HepG2 (cell line): Measurements from ENCODE around the gene BMPR2. TPM values are rescaled to one million over a fixed set of nuclear protein-coding genes. Genes with fewer than 3 reads are reported as not detected.

ENCODE experiments used
- BRCA1 ChIP-seq: sonication (generic); formaldehyde crosslinking; IDR thresholded peaks from 2 replicates; pipeline ENCODE4 v1.4.0; 2020; ENCODE audit warnings: missing genetic modification reagents
- ETV6 ChIP-seq: sonication (generic); formaldehyde crosslinking; conservative IDR thresholded peaks from 2 replicates; pipeline ENCODE4 v1.4.0; 2020; ENCODE audit warnings: missing genetic modification reagents
- FOXC1 ChIP-seq: sonication (generic); formaldehyde crosslinking; IDR thresholded peaks from 2 replicates; pipeline ENCODE4 v1.8.0; 2022; ENCODE audit warnings: mild to moderate bottlenecking, missing genetic modification reagents, borderline replicate concordance
- ISX ChIP-seq: sonication (generic); formaldehyde crosslinking; conservative IDR thresholded peaks from 2 replicates; pipeline ENCODE4 v1.5.0; 2020; ENCODE audit warnings: missing genetic modification reagents
- NR2F1 ChIP-seq, 2 experiments: fragments of 450-650 bp in 1 of 2; formaldehyde crosslinking in 1 of 2; IDR thresholded peaks; 2 replicates each; pipeline versions ENCODE4 v1.5.0 to v1.6.1; 2016 to 2020; ENCODE audit warnings: mild to moderate bottlenecking in 1 of 2, missing compliant biosample characterization in 1 of 2, missing genetic modification reagents in 1 of 2, moderate library complexity in 1 of 2
- PCBP1 ChIP-seq: fragments of 200-400 bp; formaldehyde crosslinking; IDR thresholded peaks from 2 replicates; pipeline ENCODE4 v1.6.1; 2017; ENCODE audit warnings: mild to moderate bottlenecking, low read depth, low read length, borderline replicate concordance
- PLRG1 ChIP-seq: fragments of 450-650 bp; conservative IDR thresholded peaks from 2 replicates; pipeline ENCODE4 v1.6.1; 2016
- RAD21 ChIP-seq: fragments of 450-650 bp; formaldehyde crosslinking; IDR thresholded peaks from 2 replicates; pipeline ENCODE4 v1.5.0; 2020; ENCODE audit warnings: mild to moderate bottlenecking
- RARG ChIP-seq: sonication (generic); formaldehyde crosslinking; IDR thresholded peaks from 2 replicates; pipeline ENCODE4 v1.4.0; 2020; ENCODE audit warnings: low read depth, mild to moderate bottlenecking, missing genetic modification reagents
- SNAPC2 ChIP-seq: sonication (generic); formaldehyde crosslinking; IDR thresholded peaks from 2 replicates; pipeline ENCODE4 v1.8.1; 2022; ENCODE audit warnings: mild to moderate bottlenecking, missing genetic modification reagents
- WIZ ChIP-seq: sonication (generic); formaldehyde crosslinking; IDR thresholded peaks from 2 replicates; pipeline ENCODE4 v1.5.1; 2020; ENCODE audit warnings: mild to moderate bottlenecking, missing genetic modification reagents
- ZNF569 ChIP-seq: sonication (generic); formaldehyde crosslinking; IDR thresholded peaks from 2 replicates; pipeline ENCODE4 v1.5.0; 2020; ENCODE audit warnings: mild to moderate bottlenecking, missing genetic modification reagents, moderate library complexity, borderline replicate concordance
- ZNF776 ChIP-seq: sonication (generic); formaldehyde crosslinking; IDR thresholded peaks from 2 replicates; pipeline ENCODE4 v1.4.0; 2020; ENCODE audit warnings: mild to moderate bottlenecking, missing genetic modification reagents
- polyA plus RNA-seq, 8 experiments: library from polyadenylated mRNA; depleted of rRNA in 3 of 8; stranded (reverse) in 7 of 8; unstranded in 1 of 8; fragments of >200 nt; fragmentation: Illumina TruSeq in 4 of 8; extraction: Trizol in 4 of 8; gene quantifications; 2 replicates each; pipeline versions ENCODE4 v1.2.1 to v1.2.3, GENCODE V29; 2011 to 2016; ENCODE audit warnings: low read depth in 4 of 8, missing spikeins in 1 of 8, mixed read lengths in 1 of 8; ENCODE audit not compliant: insufficient read depth in 1 of 8
- total RNA-seq, 5 experiments: library from RNA; depleted of rRNA; stranded (reverse); fragments of >200 nt; fragmentation: Illumina TruSeq; extraction: Trizol; gene quantifications; 2 replicates each; pipeline ENCODE4 v1.2.3, GENCODE V29; 2016; ENCODE audit warnings: low read depth in 1 of 5
- TF ChIP-seq, protein P1 (sequence below): sonication (generic); formaldehyde crosslinking; IDR thresholded peaks from 2 replicates; pipeline ENCODE4 v1.5.1; 2020; ENCODE audit warnings: missing genetic modification reagents, mild to moderate bottlenecking, borderline replicate concordance
- TF ChIP-seq, protein P2 (sequence below): sonication (generic); formaldehyde crosslinking; conservative IDR thresholded peaks from 2 replicates; pipeline ENCODE4 v1.4.0; 2020; ENCODE audit warnings: missing genetic modification reagents
- TF ChIP-seq, protein P3 (sequence below): sonication (generic); formaldehyde crosslinking; IDR thresholded peaks from 2 replicates; pipeline ENCODE4 v1.5.1; 2020; ENCODE audit warnings: missing genetic modification reagents, mild to moderate bottlenecking, borderline replicate concordance
- TF ChIP-seq, protein P4 (sequence below): sonication (generic); formaldehyde crosslinking; IDR thresholded peaks from 2 replicates; pipeline ENCODE4 v1.8.0; 2022; ENCODE audit warnings: mild to moderate bottlenecking, missing genetic modification reagents; ENCODE audit not compliant: insufficient replicate concordance
- TF ChIP-seq, protein P5 (sequence below): sonication (generic); formaldehyde crosslinking; IDR thresholded peaks from 2 replicates; pipeline ENCODE4 v1.4.0; 2020; ENCODE audit warnings: mild to moderate bottlenecking, missing genetic modification reagents
- TF ChIP-seq, protein P6 (sequence below): sonication (generic); formaldehyde crosslinking; IDR thresholded peaks from 2 replicates; pipeline ENCODE4 v1.4.0; 2020; ENCODE audit warnings: missing genetic modification reagents, borderline replicate concordance

The BMPR2 gene
- total and polyA plus RNA-seq, 2 of the 13 experiments (the other 11 are each of a cell fraction or from before 2014, with no cell fraction given): 5.5 to 10.3 TPM

DNA sequence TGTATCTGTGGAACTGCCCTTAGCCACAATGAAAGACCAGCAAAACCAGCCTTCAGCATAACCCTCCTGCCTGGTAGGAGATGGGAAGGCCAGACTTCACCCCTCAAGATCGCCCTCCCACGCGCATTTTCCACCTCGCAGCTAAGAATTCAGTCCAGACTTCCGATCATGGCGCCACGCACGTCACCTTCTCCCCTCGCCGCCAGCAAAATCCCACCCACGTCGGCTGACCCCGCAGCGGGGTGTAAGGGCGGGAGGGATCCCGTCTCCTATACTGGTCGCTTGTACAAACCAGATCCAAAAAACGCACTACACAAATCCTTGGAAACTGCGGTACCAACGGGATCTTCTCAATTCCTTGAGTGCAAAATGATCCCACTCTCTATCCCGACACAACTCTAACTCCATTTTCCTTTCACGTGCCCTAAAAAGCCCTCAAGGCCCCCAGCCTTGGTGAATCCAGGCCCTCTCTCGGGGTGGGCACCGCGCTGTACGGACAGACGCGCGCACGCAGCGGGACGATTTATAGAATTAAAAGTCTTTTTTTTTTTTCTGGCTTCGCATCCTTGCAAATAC is 1.0 kb upstream of the BMPR2 start (continued):
- no peak for TF ChIP-seq RAD21 (CRISPR knock-in tag)
- TF ChIP-seq, protein P1, sequence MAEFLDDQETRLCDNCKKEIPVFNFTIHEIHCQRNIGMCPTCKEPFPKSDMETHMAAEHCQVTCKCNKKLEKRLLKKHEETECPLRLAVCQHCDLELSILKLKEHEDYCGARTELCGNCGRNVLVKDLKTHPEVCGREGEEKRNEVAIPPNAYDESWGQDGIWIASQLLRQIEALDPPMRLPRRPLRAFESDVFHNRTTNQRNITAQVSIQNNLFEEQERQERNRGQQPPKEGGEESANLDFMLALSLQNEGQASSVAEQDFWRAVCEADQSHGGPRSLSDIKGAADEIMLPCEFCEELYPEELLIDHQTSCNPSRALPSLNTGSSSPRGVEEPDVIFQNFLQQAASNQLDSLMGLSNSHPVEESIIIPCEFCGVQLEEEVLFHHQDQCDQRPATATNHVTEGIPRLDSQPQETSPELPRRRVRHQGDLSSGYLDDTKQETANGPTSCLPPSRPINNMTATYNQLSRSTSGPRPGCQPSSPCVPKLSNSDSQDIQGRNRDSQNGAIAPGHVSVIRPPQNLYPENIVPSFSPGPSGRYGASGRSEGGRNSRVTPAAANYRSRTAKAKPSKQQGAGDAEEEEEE (CRISPR knock-in tag): no peak
- TF ChIP-seq, protein P2, sequence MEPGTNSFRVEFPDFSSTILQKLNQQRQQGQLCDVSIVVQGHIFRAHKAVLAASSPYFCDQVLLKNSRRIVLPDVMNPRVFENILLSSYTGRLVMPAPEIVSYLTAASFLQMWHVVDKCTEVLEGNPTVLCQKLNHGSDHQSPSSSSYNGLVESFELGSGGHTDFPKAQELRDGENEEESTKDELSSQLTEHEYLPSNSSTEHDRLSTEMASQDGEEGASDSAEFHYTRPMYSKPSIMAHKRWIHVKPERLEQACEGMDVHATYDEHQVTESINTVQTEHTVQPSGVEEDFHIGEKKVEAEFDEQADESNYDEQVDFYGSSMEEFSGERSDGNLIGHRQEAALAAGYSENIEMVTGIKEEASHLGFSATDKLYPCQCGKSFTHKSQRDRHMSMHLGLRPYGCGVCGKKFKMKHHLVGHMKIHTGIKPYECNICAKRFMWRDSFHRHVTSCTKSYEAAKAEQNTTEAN: no peak
- TF ChIP-seq, protein P3, sequence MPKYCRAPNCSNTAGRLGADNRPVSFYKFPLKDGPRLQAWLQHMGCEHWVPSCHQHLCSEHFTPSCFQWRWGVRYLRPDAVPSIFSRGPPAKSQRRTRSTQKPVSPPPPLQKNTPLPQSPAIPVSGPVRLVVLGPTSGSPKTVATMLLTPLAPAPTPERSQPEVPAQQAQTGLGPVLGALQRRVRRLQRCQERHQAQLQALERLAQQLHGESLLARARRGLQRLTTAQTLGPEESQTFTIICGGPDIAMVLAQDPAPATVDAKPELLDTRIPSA: no peak
- TF ChIP-seq NR2F1 (CRISPR knock-in tag; IDR thresholded peaks at IDR 0.05): no peak
- TF ChIP-seq ISX (CRISPR knock-in tag): no peak
- TF ChIP-seq, protein P4, sequence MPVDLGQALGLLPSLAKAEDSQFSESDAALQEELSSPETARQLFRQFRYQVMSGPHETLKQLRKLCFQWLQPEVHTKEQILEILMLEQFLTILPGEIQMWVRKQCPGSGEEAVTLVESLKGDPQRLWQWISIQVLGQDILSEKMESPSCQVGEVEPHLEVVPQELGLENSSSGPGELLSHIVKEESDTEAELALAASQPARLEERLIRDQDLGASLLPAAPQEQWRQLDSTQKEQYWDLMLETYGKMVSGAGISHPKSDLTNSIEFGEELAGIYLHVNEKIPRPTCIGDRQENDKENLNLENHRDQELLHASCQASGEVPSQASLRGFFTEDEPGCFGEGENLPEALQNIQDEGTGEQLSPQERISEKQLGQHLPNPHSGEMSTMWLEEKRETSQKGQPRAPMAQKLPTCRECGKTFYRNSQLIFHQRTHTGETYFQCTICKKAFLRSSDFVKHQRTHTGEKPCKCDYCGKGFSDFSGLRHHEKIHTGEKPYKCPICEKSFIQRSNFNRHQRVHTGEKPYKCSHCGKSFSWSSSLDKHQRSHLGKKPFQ: no peak
- TF ChIP-seq ZNF776 (CRISPR knock-in tag): no peak
- TF ChIP-seq, protein P5, sequence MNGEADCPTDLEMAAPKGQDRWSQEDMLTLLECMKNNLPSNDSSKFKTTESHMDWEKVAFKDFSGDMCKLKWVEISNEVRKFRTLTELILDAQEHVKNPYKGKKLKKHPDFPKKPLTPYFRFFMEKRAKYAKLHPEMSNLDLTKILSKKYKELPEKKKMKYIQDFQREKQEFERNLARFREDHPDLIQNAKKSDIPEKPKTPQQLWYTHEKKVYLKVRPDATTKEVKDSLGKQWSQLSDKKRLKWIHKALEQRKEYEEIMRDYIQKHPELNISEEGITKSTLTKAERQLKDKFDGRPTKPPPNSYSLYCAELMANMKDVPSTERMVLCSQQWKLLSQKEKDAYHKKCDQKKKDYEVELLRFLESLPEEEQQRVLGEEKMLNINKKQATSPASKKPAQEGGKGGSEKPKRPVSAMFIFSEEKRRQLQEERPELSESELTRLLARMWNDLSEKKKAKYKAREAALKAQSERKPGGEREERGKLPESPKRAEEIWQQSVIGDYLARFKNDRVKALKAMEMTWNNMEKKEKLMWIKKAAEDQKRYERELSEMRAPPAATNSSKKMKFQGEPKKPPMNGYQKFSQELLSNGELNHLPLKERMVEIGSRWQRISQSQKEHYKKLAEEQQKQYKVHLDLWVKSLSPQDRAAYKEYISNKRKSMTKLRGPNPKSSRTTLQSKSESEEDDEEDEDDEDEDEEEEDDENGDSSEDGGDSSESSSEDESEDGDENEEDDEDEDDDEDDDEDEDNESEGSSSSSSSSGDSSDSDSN (CRISPR knock-in tag): peak; percentile 13; the same call in 1 of the 2 replicates
- no peak for TF ChIP-seq WIZ
- TF ChIP-seq FOXC1 (CRISPR knock-in tag): no peak
- TF ChIP-seq PCBP1: no peak
- TF ChIP-seq PLRG1: no peak
- no peak for TF ChIP-seq SNAPC2 (CRISPR knock-in tag)
- 0 out of 2 replicates have a peak, but pooled peaks have one; percentile 5 for TF ChIP-seq BRCA1 (CRISPR knock-in tag)
- no peak for TF ChIP-seq ZNF569 (CRISPR knock-in tag)
- TF ChIP-seq RARG: no peak
- TF ChIP-seq, protein P6, sequence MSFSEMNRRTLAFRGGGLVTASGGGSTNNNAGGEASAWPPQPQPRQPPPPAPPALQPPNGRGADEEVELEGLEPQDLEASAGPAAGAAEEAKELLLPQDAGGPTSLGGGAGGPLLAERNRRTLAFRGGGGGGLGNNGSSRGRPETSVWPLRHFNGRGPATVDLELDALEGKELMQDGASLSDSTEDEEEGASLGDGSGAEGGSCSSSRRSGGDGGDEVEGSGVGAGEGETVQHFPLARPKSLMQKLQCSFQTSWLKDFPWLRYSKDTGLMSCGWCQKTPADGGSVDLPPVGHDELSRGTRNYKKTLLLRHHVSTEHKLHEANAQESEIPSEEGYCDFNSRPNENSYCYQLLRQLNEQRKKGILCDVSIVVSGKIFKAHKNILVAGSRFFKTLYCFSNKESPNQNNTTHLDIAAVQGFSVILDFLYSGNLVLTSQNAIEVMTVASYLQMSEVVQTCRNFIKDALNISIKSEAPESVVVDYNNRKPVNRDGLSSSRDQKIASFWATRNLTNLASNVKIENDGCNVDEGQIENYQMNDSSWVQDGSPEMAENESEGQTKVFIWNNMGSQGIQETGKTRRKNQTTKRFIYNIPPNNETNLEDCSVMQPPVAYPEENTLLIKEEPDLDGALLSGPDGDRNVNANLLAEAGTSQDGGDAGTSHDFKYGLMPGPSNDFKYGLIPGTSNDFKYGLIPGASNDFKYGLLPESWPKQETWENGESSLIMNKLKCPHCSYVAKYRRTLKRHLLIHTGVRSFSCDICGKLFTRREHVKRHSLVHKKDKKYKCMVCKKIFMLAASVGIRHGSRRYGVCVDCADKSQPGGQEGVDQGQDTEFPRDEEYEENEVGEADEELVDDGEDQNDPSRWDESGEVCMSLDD (CRISPR knock-in tag): 0 out of 2 replicates have a peak, but pooled peaks have one; percentile 44
- no peak for TF ChIP-seq ETV6
